ENCODE results near the gene FAM118A. TPM values are rescaled to one million over a fixed set of nuclear protein-coding genes. Genes with fewer than 3 reads are reported as not detected.
"Not testable (repeated sequence)": the region's sequence is repeated elsewhere in the genome, so short reads cannot be mapped to it uniquely, and the experiment has no call there.

The FAM118A gene
- total RNA-seq, 1 donor from 2014 or later: 121 TPM

GRCh38 chr22:45353786-45354185, 44.1 kb downstream of the FAM118A start:
- Mint-ChIP-seq H3K27me3 (no peaks in the 10 kb centered on the region), H3K4me1 (ENCODE audit: unreplicated experiment) (peaks cover 4% of the 10 kb centered on the region), H3K36me3 (no peaks in the 10 kb centered on the region), H3K27ac (no peak overlapping the region), H3K4me3 (no peak overlapping the region), H3K9me3 (no peaks in the 10 kb centered on the region)
- DNase-seq (ENCODE audit: extremely low spot score, unreplicated experiment): no peak
- TF ChIP-seq CTCF (conservative IDR thresholded peaks at IDR 0.05): no peak

- no peaks in the 10 kb centered on the region for H3K36me3 Mint-ChIP-seq
- TF ChIP-seq CTCF (conservative IDR thresholded peaks at IDR 0.05): no peak
- peaks cover 4% of the 10 kb centered on the region for H3K27me3 Mint-ChIP-seq
- H3K9me3 Mint-ChIP-seq: no peaks in the 10 kb centered on the region
- no peak overlapping the region for H3K4me3 Mint-ChIP-seq
- no peak overlapping the region for H3K27ac Mint-ChIP-seq
- DNase-seq (ENCODE audit: extremely low spot score, unreplicated experiment): no peak
- peaks cover 4% of the 10 kb centered on the region for H3K4me1 Mint-ChIP-seq (ENCODE audit: unreplicated experiment)
These were observed 47.8 kb downstream of the FAM118A start for GRCh38 chr22:45357490-45357889.

- H3K4me1 Mint-ChIP-seq (ENCODE audit: unreplicated experiment): peaks cover 4% of the 10 kb centered on the region
These were observed 48.4 kb downstream of the FAM118A start for GRCh38 chr22:45358127-45358526.

GRCh38 chr22:45359627-45360026, 49.9 kb downstream of the FAM118A start:
- no peak for DNase-seq (ENCODE audit: extremely low spot score, unreplicated experiment)
- H3K27ac Mint-ChIP-seq: no peak overlapping the region
- no peak overlapping the region for H3K4me3 Mint-ChIP-seq
- peaks cover 4% of the 10 kb centered on the region for H3K4me1 Mint-ChIP-seq (ENCODE audit: unreplicated experiment)
- TF ChIP-seq CTCF (conservative IDR thresholded peaks at IDR 0.05): no peak
- H3K36me3 Mint-ChIP-seq: no peaks in the 10 kb centered on the region
- no peaks in the 10 kb centered on the region for H3K9me3 Mint-ChIP-seq
- peaks cover 7% of the 10 kb centered on the region for H3K27me3 Mint-ChIP-seq

More at GRCh38 chr22:45358127-45358526, 48.4 kb downstream of the FAM118A start:
- no peak for TF ChIP-seq CTCF (conservative IDR thresholded peaks at IDR 0.05)
- H3K4me3 Mint-ChIP-seq: no peak overlapping the region
- no peaks in the 10 kb centered on the region for H3K9me3 Mint-ChIP-seq
- no peak for DNase-seq (ENCODE audit: extremely low spot score, unreplicated experiment)
- H3K36me3 Mint-ChIP-seq: no peaks in the 10 kb centered on the region
- H3K27me3 Mint-ChIP-seq: peaks cover 7% of the 10 kb centered on the region
- H3K27ac Mint-ChIP-seq: no peak overlapping the region

GRCh38 chr22:45366713-45367112, 57.0 kb downstream of the FAM118A start:
- H3K36me3 Mint-ChIP-seq: no peaks in the 10 kb centered on the region
- DNase-seq (ENCODE audit: extremely low spot score, unreplicated experiment): no peak
- H3K4me3 Mint-ChIP-seq: no peak overlapping the region
- no peak for TF ChIP-seq CTCF (conservative IDR thresholded peaks at IDR 0.05)
- no peak overlapping the region for H3K27ac Mint-ChIP-seq
- H3K4me1 Mint-ChIP-seq (ENCODE audit: unreplicated experiment): no peaks in the 10 kb centered on the region
- H3K27me3 Mint-ChIP-seq: peaks cover 7% of the 10 kb centered on the region
- peaks cover 8% of the 10 kb centered on the region for H3K9me3 Mint-ChIP-seq

- not testable (repeated sequence) for H3K4me1 Mint-ChIP-seq (ENCODE audit: unreplicated experiment); H3K27me3 Mint-ChIP-seq; H3K27ac Mint-ChIP-seq; H3K36me3 Mint-ChIP-seq; H3K4me3 Mint-ChIP-seq; H3K9me3 Mint-ChIP-seq; DNase-seq (ENCODE audit: extremely low spot score, unreplicated experiment)
These were observed 63.9 kb downstream of the FAM118A start for GRCh38 chr22:45373592-45373991.
